ENCODE results near the gene ZNF385C.

The ZNF385C gene

DNA sequence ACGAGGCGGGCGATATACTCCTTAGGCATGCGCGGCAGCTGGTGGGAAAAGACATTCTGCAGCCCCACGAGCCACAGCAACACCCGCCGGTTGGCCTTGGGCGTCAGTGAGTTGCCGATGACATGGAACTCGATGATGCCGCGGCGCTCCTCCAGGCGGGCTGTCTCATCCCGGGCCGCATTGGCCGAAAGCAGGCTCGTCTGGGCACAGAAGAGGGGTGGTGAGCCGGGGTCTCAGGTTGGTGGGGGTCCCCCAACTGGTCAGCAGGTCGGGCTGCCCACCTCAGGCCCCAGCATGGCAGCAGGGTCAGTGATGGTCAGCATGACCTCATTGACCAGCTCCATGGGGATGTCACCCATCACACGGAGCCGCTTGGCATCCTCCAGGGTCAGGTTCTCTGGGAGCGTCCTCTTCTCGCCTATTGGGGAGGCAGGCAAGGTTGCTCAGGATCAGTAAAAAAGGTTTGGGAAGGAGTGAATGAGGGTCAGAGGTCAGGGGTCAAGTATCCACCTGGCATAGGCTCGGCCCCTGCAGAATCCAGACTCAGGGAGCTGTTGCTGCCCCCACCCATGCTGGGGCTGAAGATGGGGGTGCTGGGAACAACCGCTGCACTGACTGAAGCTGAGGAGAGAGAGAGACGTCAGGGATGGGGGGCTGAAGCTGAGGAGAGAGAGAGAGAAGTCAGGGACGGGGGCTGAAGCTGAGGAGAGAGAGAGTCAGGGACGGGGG, 19.3 kb upstream of the ZNF385C start:
- peaks cover 81% of the 10 kb centered on the region for H3K36me3 Mint-ChIP-seq (ENCODE audit: low read depth)
- no peak for DNase-seq
- H3K4me3 Mint-ChIP-seq: no peak overlapping the region
- no peak overlapping the region for H3K27ac Mint-ChIP-seq
- no peaks in the 10 kb centered on the region for H3K27me3 Mint-ChIP-seq
- peaks cover 43% of the 10 kb centered on the region for H3K4me1 Mint-ChIP-seq (ENCODE audit: low read depth)
- no peaks in the 10 kb centered on the region for H3K9me3 Mint-ChIP-seq

DNA sequence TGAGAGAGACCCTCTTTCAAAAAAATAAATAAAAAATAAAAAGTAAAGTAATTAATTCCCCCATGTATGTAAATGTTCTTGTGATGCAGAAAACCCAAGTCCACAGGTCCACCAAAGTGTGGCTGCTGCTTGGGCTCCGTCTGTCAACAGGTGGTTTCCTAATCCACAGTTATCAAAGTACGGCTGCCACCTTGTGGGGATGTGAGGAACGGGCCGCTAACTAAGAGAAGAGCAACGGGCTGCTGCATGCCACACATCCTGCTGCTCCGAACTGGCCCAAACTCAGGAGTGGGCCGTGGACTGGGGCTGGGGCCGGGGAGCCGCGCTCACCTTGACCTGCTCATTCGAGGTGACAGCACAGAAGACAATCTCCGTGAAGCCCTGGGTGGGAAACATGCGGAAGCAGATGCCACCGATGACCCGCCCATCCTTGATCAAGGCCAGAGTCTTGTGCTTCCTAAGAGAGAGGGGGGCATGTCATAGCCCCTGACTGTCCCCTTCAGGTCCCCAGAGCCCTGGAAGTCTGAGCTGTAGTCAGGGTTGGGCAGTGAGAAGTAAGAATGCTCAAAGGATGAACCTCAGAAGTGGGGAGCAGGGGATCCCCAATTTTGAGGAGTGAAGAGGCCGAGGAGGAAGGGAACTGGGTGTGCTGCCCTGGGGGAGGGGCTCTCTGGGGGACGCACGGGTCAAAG, 18.6 kb upstream of the ZNF385C start:
- H3K9me3 Mint-ChIP-seq: no peaks in the 10 kb centered on the region
- no peaks in the 10 kb centered on the region for H3K27me3 Mint-ChIP-seq
- peaks cover 49% of the 10 kb centered on the region for H3K4me1 Mint-ChIP-seq (ENCODE audit: low read depth)
- peaks cover 74% of the 10 kb centered on the region for H3K36me3 Mint-ChIP-seq (ENCODE audit: low read depth)
- no peak overlapping the region for H3K4me3 Mint-ChIP-seq
- peak overlapping the region; percentile 7 for H3K27ac Mint-ChIP-seq
- peak; percentile 84 for DNase-seq

DNA sequence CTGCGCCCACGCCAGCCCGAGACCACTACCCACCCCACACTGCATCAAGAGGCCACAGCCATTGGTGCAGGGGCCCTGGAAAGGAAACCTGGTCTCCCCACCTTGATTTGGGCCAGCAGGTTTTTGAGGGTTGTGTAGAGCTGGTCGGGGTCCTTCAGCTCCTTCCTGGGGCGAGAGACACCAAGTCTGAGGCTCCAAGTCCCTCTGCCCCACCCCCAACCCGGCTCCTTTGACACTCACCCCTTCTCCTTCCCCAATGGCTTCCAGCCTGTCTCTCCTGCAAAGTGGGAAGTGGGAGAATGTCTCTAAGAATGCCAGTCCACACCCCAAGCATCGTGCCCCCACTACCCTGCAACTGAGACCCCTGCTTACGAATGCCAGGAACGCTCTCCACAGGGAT, 15.8 kb upstream of the ZNF385C start:
- peaks cover 49% of the 10 kb centered on the region for H3K4me1 Mint-ChIP-seq (ENCODE audit: low read depth)

DNA sequence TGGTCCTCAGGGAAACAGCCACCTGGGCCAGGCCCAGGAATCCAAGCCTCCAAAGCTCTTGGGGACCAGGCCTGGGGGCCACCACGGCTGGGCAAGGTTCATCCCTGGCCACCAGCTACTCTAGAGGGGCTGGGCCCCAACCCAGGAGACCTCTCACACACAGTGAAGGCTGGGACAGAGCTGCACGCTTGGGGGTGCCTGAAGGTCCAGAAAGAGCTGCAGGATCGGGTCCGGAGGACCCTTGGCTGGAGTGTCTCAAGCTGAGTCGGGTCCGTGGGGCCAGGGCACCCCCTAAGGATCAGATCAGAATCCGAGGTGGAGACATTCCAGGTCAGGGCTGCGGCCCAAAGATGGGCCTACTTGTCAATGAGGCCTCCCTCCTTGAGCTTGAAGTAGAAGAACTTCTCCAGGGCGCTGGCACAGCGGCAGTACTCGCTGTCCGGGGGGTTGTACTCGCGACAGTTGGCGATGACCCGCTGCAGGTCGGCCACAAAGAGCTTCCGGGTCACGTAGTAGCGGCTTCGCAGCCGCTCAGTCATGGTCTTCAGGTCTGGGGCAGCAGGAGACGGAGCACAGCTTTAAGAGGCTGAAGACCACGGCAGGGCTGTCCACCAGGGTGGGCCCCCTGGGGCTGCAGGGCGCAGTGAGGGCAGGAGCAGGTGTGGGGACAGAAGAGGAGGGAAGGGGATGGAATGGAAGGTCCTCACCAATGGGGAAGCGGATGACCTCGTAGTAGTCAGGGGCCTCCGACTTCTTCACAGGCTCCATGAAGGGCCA, 15.2 kb upstream of the ZNF385C start:
- Mint-ChIP-seq H3K27me3 (no peaks in the 10 kb centered on the region), H3K4me1 (ENCODE audit: low read depth) (peaks cover 43% of the 10 kb centered on the region), H3K4me3 (no peak overlapping the region), H3K36me3 (ENCODE audit: low read depth) (peaks cover 52% of the 10 kb centered on the region), H3K9me3 (no peaks in the 10 kb centered on the region), H3K27ac (peak overlapping the region; percentile 96)
- DNase-seq: no peak

More for the DNA sequence above, 15.8 kb upstream of the ZNF385C start:
- Mint-ChIP-seq H3K36me3 (ENCODE audit: low read depth) (peaks cover 59% of the 10 kb centered on the region), H3K27me3 (no peaks in the 10 kb centered on the region), H3K9me3 (no peaks in the 10 kb centered on the region), H3K27ac (no peak overlapping the region), H3K4me3 (no peak overlapping the region)
- no peak for DNase-seq

DNA sequence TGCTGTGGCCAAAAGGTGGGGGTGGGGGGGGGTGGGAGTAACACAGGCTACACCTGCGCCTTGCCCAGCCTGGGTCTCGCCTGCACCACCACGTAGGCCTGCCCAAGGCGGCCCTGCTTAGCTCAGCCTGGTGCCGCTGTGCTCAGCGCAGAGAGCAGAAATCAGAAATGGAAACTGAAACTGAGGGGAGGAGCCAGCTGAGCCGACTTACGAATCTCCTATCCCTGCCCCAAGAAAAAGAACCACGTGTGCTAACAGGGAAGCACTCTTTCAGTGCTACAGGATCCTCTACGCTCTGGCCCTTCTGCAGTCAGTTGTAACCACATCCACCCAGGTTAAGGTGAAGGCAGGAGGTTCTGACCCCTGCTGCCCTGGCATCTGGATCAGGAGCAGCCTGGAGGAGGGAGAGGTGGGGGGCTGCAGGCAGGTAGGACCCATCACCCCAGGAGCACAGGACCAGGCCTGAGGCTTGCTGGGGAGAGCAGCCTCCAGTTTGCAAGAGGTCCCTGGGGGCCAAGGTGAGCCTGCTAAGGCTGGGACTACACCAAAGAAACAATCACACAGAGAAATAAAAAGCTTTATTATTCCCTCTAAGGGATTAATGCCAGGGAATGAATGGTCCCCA, 14.4 kb upstream of the ZNF385C start, which contains the start of gene DHX58:
Gene DHX58 (minus strand): TSS at position 163 of the 625 bp plus-strand sequence. CDS start 822 bp downstream, outside the sequence.
- Mint-ChIP-seq H3K27me3 (no peaks in the 10 kb centered on the region), H3K9me3 (no peaks in the 10 kb centered on the region), H3K27ac (peak within 1 kb of the TSS; percentile 96), H3K36me3 (ENCODE audit: low read depth) (peaks cover 44% of the 10 kb centered on the region), H3K4me3 (peak within 1 kb of the TSS; percentile 70), H3K4me1 (ENCODE audit: low read depth) (peaks cover 46% of the 10 kb centered on the region)
- DNase-seq: peak; percentile 80

DNA sequence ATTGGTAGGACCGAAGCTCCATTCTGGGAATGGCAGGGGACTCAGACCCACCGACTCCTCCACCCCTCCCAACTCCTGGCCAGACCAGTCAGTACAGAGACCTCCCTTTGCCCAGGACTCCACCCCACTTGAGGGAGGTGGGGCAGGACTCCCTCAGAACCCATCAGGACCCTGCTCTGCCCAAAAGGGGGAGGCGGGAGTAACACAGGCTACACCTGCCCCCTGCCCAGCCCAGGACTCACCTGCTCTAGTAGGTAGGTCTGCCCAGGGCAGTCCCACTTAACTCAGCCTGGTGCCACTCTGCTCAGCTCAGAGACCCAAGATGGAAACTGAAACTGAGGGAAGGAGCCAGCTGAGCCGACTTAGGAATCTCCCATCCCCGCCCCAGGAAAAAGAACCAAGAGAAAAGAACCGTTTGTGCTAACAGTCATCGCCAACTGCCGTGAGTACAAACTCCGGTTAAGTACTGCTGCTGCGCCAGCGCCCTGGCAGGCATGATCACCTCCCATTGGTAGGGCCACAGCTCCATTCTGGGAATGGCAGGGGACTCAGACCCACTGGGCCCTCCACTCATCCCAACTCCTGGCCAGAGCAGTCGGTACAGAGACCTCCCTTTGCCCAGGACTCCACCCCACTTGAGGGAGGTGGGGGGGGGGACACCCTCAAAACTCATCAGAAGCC, 13.7 kb upstream of the ZNF385C start:
- Mint-ChIP-seq H3K9me3 (no peaks in the 10 kb centered on the region), H3K27me3 (no peaks in the 10 kb centered on the region), H3K36me3 (ENCODE audit: low read depth) (peaks cover 37% of the 10 kb centered on the region), H3K4me1 (ENCODE audit: low read depth) (peaks cover 48% of the 10 kb centered on the region), H3K4me3 (peak overlapping the region; percentile 70), H3K27ac (peak overlapping the region; percentile 96)
- no peak for DNase-seq

DNA sequence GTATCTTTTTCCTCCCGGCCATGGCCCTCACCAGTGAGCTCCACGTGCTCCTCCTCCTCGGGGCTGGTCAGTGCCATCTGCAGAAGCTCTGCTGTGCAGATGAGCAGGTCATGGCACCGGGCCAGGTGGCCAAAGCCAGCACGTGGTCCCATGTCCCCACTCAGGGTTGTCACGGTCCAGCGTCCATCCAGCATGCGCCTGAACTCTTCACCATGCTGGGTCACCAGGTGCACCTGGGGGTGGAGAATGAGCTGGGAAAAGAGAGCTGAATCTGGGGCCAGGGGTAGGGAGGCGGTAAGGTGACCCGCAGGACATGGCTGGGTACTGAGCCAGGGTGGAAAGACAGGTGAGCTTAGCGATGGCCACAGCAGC, 13.0 kb upstream of the ZNF385C start:
- Mint-ChIP-seq H3K9me3 (no peaks in the 10 kb centered on the region), H3K27ac (peak overlapping the region; percentile 35), H3K4me3 (no peak overlapping the region), H3K4me1 (ENCODE audit: low read depth) (peaks cover 46% of the 10 kb centered on the region), H3K36me3 (ENCODE audit: low read depth) (peaks cover 30% of the 10 kb centered on the region), H3K27me3 (no peaks in the 10 kb centered on the region)
- no peak for DNase-seq

DNA sequence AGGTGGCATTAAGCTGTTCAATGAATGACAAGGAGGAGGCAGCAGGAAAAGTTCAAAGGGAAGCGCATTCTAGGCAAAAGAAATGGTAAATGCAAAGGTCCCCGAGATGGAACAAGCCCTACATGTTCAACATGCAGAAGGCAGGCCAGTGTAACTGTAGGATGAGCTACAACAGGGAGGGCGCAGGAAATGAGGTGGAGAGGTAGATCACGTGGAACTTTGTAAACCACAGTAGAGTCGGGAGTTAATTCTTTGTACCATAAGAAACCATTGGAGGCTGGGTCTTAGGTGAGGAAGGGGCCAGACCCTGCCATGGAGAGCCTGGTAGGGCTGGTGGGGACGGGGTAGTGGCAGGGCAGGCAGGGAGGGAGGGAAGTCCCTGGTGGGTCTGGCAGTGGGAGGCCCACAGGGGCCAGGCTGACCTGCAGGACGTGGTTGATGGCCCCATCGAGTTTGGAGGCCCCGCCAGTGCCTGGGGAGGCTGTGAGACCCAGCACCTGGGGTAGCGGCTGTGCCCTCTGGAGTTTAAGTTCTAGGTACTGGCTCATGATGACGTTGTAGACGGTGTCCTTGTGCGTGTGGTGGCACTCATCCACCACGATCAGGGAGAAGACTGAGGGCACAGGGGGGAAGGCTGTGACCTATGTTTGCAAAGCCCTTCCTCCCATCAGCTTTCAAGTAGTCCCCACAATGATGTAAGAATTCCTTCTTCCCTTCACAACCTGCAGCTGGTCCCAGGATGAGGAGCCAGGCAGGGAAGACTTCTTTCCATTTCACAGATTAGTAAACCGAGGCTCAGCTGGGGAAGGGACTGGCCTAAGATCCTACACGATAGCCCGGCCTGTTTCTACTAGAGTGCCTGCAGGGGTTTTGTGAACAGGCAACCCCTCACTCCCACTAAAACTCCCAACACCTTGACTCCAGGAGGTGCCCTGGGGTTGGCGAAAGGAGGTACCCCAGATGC, 12.3 kb upstream of the ZNF385C start:
- Mint-ChIP-seq H3K9me3 (no peaks in the 10 kb centered on the region), H3K27me3 (no peaks in the 10 kb centered on the region), H3K4me1 (ENCODE audit: low read depth) (peaks cover 45% of the 10 kb centered on the region), H3K4me3 (no peak overlapping the region), H3K27ac (peak overlapping the region; percentile 62), H3K36me3 (ENCODE audit: low read depth) (peaks cover 23% of the 10 kb centered on the region)
- no peak for DNase-seq

DNA sequence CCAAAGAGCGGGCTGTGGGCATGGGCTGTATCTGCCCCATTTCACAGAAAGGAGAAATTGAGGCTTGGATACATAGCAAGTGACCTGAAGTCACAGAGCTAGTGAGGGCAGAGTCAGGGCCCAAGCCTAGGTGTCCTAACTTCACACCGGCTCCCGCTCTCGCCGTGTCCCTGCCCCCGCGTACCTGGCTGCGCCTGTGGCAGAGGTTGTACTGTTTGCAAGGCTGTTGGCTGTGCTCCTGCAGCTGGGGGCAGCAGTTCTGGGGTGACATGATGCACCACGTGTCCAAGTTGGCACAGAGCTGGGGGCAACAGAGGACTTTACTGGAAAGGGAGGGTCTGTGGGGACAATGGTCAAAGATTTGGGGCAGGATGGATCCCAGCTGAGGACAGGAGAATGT, 10.8 kb upstream of the ZNF385C start:
- no peak for DNase-seq
- H3K9me3 Mint-ChIP-seq: no peaks in the 10 kb centered on the region
- H3K27me3 Mint-ChIP-seq: no peaks in the 10 kb centered on the region
- H3K27ac Mint-ChIP-seq: no peak overlapping the region
- no peak overlapping the region for H3K4me3 Mint-ChIP-seq
- peaks cover 45% of the 10 kb centered on the region for H3K4me1 Mint-ChIP-seq (ENCODE audit: low read depth)
- peaks cover 12% of the 10 kb centered on the region for H3K36me3 Mint-ChIP-seq (ENCODE audit: low read depth)

DNA sequence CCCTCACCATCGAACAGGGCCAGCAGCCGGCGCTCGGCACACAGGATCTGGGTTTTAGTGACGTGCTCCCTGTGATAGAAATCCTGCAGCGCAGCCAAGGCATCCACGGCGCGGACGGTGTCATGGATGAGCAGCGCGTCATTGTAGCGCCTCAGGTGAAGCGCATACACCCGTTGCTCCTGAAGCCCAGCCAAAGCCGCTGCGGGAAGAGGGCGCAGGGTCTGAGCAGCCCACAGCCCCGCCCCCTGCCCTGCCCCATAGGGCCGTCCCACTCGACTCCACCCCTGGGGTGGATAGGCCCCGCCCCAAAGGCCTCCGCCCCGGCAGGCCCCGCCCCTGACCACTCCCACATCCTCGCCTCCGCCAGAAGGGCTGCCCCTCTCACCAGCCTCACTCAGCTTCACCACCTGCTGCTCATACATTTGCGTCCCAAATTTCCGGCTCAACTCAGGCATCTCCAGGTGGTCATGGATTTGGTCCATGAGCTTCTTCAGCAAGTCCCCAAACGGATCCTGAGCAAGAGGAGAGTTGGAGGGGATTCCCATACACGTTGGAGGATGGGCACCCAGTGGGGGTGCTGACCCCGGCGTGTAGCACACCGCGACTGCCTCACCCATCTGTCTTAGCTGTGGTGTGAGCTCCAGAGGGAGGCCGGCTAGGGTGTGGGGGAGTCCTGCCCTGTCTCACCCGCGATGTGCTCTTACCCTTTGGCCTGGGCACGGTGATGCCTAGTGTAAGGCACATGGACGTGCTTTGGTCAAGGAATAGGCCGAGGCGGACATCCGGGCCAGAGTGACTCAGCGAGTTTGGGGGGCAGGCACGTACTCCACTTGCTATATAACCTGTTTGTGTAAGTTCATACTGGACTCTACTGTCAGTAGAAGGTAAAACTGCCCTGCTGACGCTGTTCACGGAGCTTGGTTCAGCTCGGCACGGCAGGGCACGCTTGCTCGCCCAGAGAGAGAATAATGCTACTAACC, 9.6 kb upstream of the ZNF385C start:
- Mint-ChIP-seq H3K27me3 (no peaks in the 10 kb centered on the region), H3K27ac (peak overlapping the region; percentile 80), H3K4me1 (ENCODE audit: low read depth) (peaks cover 40% of the 10 kb centered on the region), H3K36me3 (ENCODE audit: low read depth) (peaks cover 5% of the 10 kb centered on the region), H3K9me3 (no peaks in the 10 kb centered on the region), H3K4me3 (peak overlapping the region; percentile 73)
- peak; percentile 99 for DNase-seq

DNA sequence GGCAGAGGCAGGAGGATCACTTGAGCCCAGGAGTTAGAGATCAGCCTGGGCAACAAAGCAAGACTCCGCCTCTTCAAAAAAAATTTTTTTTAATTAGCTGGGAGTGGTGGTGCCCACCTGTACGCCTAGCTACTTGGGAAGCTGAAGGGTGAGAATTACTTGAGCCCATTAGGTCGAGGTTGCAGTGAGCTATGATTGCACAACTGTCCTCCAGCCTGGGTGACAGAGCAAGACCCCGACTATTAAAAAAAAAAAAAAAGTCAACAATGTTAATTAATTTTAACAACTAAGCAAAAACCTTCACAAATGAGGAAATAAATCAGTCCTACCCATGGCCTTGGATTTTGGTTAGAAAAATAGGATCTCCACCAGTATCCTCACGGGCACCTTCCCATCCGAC, 8.9 kb upstream of the ZNF385C start:
- Mint-ChIP-seq H3K27ac (no peak overlapping the region), H3K27me3 (no peaks in the 10 kb centered on the region), H3K9me3 (no peaks in the 10 kb centered on the region), H3K36me3 (ENCODE audit: low read depth) (peaks cover 2% of the 10 kb centered on the region), H3K4me1 (ENCODE audit: low read depth) (peaks cover 34% of the 10 kb centered on the region), H3K4me3 (peak overlapping the region; percentile 73)
- no peak for DNase-seq

DNA sequence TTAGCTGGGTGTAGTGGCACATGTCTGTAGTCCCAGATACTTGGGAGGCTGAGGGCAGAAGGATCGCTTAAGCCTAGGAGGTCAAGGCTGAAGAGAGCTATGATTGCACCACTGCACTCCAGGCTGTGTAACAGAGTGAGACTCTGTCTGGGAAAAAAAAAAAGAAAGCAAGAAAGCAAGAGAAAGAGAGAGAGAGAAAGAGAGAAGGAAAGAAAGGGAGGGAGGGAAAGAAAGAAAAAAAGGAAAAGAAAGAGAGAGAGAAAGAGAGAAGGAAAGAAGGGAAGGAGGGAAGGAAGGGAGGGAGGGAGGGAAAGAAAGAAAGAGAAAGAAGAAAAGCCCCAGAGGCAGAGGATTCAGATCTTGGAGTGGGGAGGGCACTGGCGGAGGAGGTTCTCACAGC, 7.7 kb upstream of the ZNF385C start:
- Mint-ChIP-seq H3K27me3 (no peaks in the 10 kb centered on the region), H3K36me3 (ENCODE audit: low read depth) (peaks cover 2% of the 10 kb centered on the region), H3K4me1 (ENCODE audit: low read depth) (peaks cover 23% of the 10 kb centered on the region), H3K27ac (no peak overlapping the region), H3K9me3 (no peaks in the 10 kb centered on the region), H3K4me3 (no peak overlapping the region)
- no peak for DNase-seq
